Tibial artery (tissue), 4 donors: ENCODE data around the gene BATF2.

Experiments used
- DNase-seq, 2 donors: peaks; one replicate each; pipeline ENCODE4 v3.0.0-alpha.2; 2019
- H3K27ac ChIP-seq, 2 donors: fragments of 200-600 bp; sonication (generic) in 1 of 2; 1 replicate in 1 of 2; 2 replicates in 1 of 2; pipeline ENCODE4 v1.5.1; 2018 to 2019; ENCODE audit warnings: mild to moderate bottlenecking in 1 of 2
- H3K27me3 ChIP-seq, 2 donors: fragments of 200-600 bp; sonication (generic) in 1 of 2; one replicate each; pipeline versions ENCODE4 v1.5.1 to v1.6.0; 2016 to 2019
- H3K36me3 ChIP-seq, 3 donors: fragments of 200-600 bp; sonication (generic) in 2 of 3; one replicate each; pipeline ENCODE4 v1.5.1; 2016 to 2019; ENCODE audit warnings: mild to moderate bottlenecking in 2 of 3
- H3K4me1 ChIP-seq, 4 donors: fragments of 200-600 bp; sonication (generic) in 2 of 4; 1 replicate in 3 of 4; 2 replicates in 1 of 4; pipeline ENCODE4 v1.5.1; 2016 to 2019
- H3K4me3 ChIP-seq, 2 donors: fragments of 200-600 bp; sonication (generic) in 1 of 2; 1 replicate in 1 of 2; 2 replicates in 1 of 2; pipeline ENCODE4 v1.5.1; 2018 to 2019; ENCODE audit warnings: mild to moderate bottlenecking in 2 of 2
- H3K9me3 ChIP-seq, 3 donors: fragments of 200-600 bp; sonication (generic) in 1 of 3; one replicate each; pipeline ENCODE4 v1.5.1; 2016 to 2019
- CTCF ChIP-seq, 2 experiments: fragments of 200-600 bp in 1 of 2; fragments of 450-650 bp in 1 of 2; IDR thresholded peaks; one replicate each; pipeline ENCODE4 v1.5.1; 2017 to 2019; ENCODE audit warnings: antibody characterized with exemption in 2 of 2, mild to moderate bottlenecking in 1 of 2, moderate library complexity in 1 of 2
- intact Hi-C: fragments of 100-400 bp; cut with DNase I; formaldehyde crosslinking; loops from one replicate; pipeline ENCODE4 v1.15.0; 2023; ENCODE audit warnings: low total_unique reads

Gene BATF2

DNA sequence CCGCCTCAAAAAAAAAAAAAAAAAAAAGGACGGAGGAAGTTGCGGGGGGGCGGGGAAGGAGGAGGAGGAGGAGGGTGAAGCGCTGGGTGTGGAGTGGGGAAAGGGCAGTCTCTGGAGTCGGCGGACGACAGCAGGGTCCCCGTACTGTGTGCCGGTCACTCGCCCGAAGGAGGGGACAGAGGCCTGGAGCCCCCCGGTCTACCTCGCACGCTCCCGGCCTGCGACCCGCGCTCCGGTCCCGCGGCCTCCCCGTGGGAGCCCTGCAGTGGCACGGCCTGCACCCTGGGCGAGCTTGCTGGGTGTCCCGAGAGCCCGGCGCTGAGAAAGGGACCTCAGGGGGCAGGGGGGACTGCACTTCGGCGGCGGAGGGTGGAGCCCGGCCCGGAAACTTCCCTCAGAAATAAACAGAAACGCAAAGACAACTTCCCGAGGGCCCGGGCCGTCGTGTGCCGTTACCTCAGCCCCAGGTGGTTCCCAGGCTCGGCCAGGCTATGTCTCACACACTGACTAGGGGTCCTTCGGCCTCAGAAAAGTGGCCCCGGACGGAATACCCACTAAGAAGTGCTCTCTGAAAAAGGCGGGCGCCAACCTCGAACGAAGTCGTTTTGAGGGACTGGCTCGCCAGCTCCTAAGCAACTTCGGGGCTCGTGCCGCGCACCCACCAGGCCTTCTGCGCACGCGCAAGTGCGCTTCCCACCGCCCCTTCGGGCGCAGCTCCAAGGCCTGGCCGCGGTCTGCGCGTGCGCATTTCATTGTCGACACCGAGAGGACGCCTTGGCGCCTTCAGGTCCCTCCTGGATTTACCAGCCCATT is 25.1 kb downstream of the BATF2 start, which contains the start of gene MAJIN:
Gene MAJIN, minus strand, starts transcription at position 688 of the 813 bp plus-strand sequence. CDS start 12,703 bp downstream, outside the sequence.
- H3K4me1 ChIP-seq: peaks cover 0 to 13% (median 9%) of the 10 kb centered on the region in 4 donors
- H3K27ac ChIP-seq: peak within 1 kb of the TSS in 1 of 2 donors; percentile 2
- no peak for TF ChIP-seq CTCF (IDR thresholded peaks at IDR 0.05)

DNA sequence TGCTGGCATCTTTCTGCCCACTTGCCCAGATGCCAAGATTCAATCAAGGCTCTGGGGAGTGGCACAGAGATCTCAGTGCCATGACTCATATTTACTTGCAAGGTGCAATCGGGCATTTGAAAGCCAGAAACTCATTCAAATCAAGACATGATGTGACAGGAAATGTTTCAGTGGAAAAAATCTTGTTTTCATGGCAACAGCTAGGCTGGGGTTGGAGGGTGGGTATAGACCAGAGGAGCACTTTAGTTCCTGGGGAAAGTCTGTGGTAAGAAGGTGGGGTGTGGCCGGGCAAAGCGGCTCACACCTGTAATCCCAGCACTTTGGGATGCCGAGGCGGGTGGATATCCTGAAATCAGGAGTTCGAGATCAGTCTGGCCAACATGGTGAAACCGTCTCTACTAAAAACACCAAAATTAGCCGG is 26.0 kb downstream of the BATF2 start:
- no peak overlapping the region for H3K4me3 ChIP-seq
- no peak for TF ChIP-seq CTCF (IDR thresholded peaks at IDR 0.05)
- no peaks in the 10 kb centered on the region for H3K9me3 ChIP-seq
- H3K4me1 ChIP-seq: peaks cover 0 to 13% (median 9%) of the 10 kb centered on the region in 4 donors
- no peak for DNase-seq
- intact Hi-C loops: no loop called here
- no peaks in the 10 kb centered on the region for H3K27me3 ChIP-seq
- no peak overlapping the region for H3K27ac ChIP-seq
- no peaks in the 10 kb centered on the region for H3K36me3 ChIP-seq

More for the DNA sequence above, 25.1 kb downstream of the BATF2 start, which contains the start of gene MAJIN:
- DNase-seq: peak; percentile 64 to 84
- peaks cover 0 to 1% of the 10 kb centered on the region in 2 donors for H3K27me3 ChIP-seq
- H3K36me3 ChIP-seq: no peaks in the 10 kb centered on the region
- no peaks in the 10 kb centered on the region for H3K9me3 ChIP-seq
- H3K4me3 ChIP-seq: peak within 1 kb of the TSS; percentile 34 to 44
- intact Hi-C loops: no loop called here

DNA sequence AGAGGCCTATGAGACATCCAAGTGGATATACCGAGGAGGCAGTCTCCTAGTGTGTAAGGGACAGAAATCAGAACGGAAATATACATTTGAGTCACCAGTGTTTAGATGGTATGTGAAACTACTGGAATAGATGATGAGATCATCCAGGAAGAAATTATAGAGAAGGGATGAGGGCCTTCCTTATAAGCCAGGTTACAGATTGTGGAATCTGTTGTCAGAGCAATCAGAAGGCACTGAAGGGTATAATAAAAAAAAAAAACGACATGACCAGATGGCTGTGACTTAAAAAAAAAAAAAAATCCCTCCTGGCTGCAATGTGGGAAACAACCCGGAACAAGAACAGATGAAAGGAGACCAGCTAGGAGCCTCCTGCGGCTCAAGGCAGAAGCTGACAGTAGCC is 27.6 kb downstream of the BATF2 start:
- Histone ChIP-seq H3K9me3 (no peaks in the 10 kb centered on the region), H3K36me3 (no peaks in the 10 kb centered on the region), H3K27me3 (no peaks in the 10 kb centered on the region), H3K4me3 (no peak overlapping the region), H3K4me1 (peaks cover 0 to 13% (median 9%) of the 10 kb centered on the region in 4 donors), H3K27ac (no peak overlapping the region)
- no peak for TF ChIP-seq CTCF (IDR thresholded peaks at IDR 0.05)
- DNase-seq: no peak
- intact Hi-C loops: no loop called here

DNA sequence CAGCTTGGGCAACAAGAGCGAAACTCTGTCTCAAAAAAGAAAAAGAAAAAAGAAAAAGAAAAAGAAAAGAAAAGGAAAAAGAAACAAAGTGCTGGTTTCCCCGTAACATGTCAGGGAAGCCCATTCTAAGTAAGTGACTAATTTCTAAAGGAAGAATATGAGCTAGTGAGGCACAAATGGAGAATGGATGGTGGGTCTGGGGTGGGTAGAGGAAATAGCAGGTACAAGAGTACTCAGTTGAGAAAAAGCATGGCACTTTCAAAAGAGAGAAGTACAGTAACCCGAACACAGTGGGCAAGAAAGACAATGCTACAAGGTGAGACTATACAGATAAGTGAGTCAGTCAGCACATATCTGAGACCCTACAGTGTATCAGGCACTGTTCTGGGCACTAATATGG is 29.4 kb downstream of the BATF2 start:
- no peaks in the 10 kb centered on the region for H3K27me3 ChIP-seq
- no peaks in the 10 kb centered on the region for H3K36me3 ChIP-seq
- peaks cover 0 to 11% (median 8%) of the 10 kb centered on the region in 4 donors for H3K4me1 ChIP-seq
- no peak overlapping the region for H3K4me3 ChIP-seq
- no peak for DNase-seq
- no peaks in the 10 kb centered on the region for H3K9me3 ChIP-seq
- H3K27ac ChIP-seq: no peak overlapping the region
- intact Hi-C loops: no loop called here
- TF ChIP-seq CTCF (IDR thresholded peaks at IDR 0.05): no peak

GRCh38 chr11:64963072-64963631 is 33.6 kb downstream of the BATF2 start:
- Histone ChIP-seq H3K4me3 (no peak overlapping the region), H3K9me3 (no peaks in the 10 kb centered on the region), H3K27me3 (no peaks in the 10 kb centered on the region), H3K27ac (no peak overlapping the region), H3K4me1 (no peaks in the 10 kb centered on the region), H3K36me3 (no peaks in the 10 kb centered on the region)
- DNase-seq: no peak
- intact Hi-C loops: no loop called here
- no peak for TF ChIP-seq CTCF (IDR thresholded peaks at IDR 0.05)
